Lower leg skin (tissue), 4 donors: ENCODE measurements around the gene CTBP2. TPM values are rescaled to one million over a fixed set of nuclear protein-coding genes. Genes with fewer than 3 reads are reported as not detected.

ENCODE experiments used
- DNase-seq, 2 donors: peaks; one replicate each; pipeline ENCODE4 v3.0.0-alpha.2; 2019; ENCODE audit warnings: low spot score in 2 of 2
- H3K4me3 ChIP-seq: fragments of 200-600 bp; sonication (generic); 2 replicates; pipeline ENCODE4 v1.5.1; 2017; ENCODE audit warnings: mild to moderate bottlenecking, low read depth; ENCODE audit not compliant: poor library complexity, severe bottlenecking
- CTCF ChIP-seq, 3 donors: fragments of 450-650 bp; IDR thresholded peaks; one replicate each; pipeline ENCODE4 v1.5.1; 2016; ENCODE audit warnings: antibody characterized with exemption in 3 of 3, mild to moderate bottlenecking in 3 of 3, moderate library complexity in 2 of 3
- POLR2A ChIP-seq, 2 donors: fragments of 450-650 bp; IDR thresholded peaks; one replicate each; pipeline ENCODE4 v1.6.1; 2016 to 2017; ENCODE audit warnings: antibody characterized with exemption in 2 of 2, mild to moderate bottlenecking in 1 of 2, moderate library complexity in 1 of 2
- WGBS, 2 donors: methylation state at CpG; one replicate each; pipeline ENCODE4 v1.1.5; 2018; 5-methylcytosine and 5-hydroxymethylcytosine counted together
- intact Hi-C: fragments of 100-400 bp; cut with DNase I; formaldehyde crosslinking; loops from one replicate; pipeline ENCODE4 v1.15.0; 2023; ENCODE audit warnings: low total_unique reads
- total RNA-seq, 4 donors: library from RNA; depleted of rRNA; stranded (reverse); fragments of >200 nt; gene quantifications; one replicate each; pipeline ENCODE4 v1.1.0, GENCODE V29; 2016

Gene CTBP2
- total RNA-seq, 4 donors from 2014 or later = 30.3 to 39.5 (median 32.2) TPM

DNA sequence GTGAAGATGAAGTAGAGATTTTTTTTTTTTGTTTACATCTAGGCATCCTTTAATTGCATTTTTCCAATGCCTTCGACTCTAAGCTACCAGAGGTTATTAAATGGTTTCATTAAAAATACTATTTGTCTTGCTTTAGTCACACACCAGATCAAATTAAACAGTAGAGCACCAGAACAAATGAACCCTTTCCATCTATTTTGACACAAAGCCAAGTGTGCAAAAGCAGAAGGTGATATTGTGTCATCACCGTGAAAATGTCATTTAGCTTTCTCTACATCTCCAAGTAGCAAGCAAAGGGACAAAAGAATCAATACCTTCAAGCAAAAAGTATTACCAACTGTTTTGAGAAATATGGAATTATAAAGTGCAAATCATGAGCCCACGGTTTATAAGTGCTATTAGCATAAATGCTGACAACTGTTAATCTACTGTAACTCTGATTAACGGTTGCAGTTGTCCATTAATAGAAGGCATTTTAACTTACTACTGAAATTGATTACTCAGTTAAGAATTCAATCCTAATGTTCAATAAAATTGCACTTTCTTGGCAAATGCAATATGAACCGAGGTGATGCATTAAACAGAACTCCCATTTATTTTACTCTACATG lies 49.1 kb downstream of the CTBP2 start:
- no peak for DNase-seq
- 79 to 82% methylated on average over 5 of the region's 5 CpGs for WGBS, 2 donors
- H3K4me3 ChIP-seq = no peak overlapping the region
- TF ChIP-seq POLR2A (IDR thresholded peaks at IDR 0.05) = no peak
- no peak for TF ChIP-seq CTCF (IDR thresholded peaks at IDR 0.05)
- intact Hi-C loops = no loop called here

DNA sequence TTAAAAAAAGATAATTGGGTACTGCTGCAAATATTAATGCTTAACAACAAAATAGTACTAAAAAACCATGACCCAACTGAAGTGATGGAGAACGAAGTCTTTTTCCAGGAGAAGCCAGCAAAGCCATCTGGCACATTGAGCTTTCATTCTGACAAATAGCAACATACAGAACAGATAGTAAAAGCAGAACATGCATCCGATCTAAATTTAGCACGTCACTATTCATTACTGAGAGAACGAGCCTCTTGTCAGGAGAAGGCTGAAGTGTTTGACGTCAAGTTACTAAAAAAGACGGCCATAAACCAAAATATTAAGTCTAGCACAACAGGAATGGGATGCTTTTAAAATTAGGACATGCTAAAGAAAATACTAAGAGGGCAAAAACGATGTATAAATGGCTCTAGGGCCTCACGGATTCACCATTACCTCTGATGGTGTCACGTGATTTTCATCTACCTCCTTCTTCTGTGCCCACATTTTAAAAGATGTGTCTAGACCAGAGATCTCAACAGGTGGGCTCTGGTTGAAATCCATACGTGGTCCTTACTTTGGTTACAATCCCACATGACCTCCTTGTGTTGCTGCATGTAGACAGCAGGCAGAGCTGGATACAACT lies 52.3 kb downstream of the CTBP2 start:
- H3K4me3 ChIP-seq = no peak overlapping the region
- intact Hi-C loops = no loop called here
- WGBS, 2 donors = 95 to 97% methylated on average over 10 of the region's 10 CpGs
- TF ChIP-seq CTCF (IDR thresholded peaks at IDR 0.05) (no peak), POLR2A (IDR thresholded peaks at IDR 0.05) (no peak)
- no peak for DNase-seq

GRCh38 chr10:125107166-125107949 lies 53.0 kb downstream of the CTBP2 start:
- no peak overlapping the region for H3K4me3 ChIP-seq
- TF ChIP-seq POLR2A (IDR thresholded peaks at IDR 0.05) = no peak
- TF ChIP-seq CTCF (IDR thresholded peaks at IDR 0.05) = no peak
- WGBS, 2 donors = 88% methylated on average over 10 of the region's 10 CpGs
- intact Hi-C loops = no loop called here
- no peak for DNase-seq

GRCh38 chr10:125106586-125106985 lies 53.8 kb downstream of the CTBP2 start:
- intact Hi-C loops = no loop called here
- no peak overlapping the region for H3K4me3 ChIP-seq
- TF ChIP-seq CTCF (IDR thresholded peaks at IDR 0.05) = no peak
- TF ChIP-seq POLR2A (IDR thresholded peaks at IDR 0.05) = no peak
- no peak for DNase-seq
- 92% methylated on average over 9 of the region's 9 CpGs for WGBS, 2 donors

DNA sequence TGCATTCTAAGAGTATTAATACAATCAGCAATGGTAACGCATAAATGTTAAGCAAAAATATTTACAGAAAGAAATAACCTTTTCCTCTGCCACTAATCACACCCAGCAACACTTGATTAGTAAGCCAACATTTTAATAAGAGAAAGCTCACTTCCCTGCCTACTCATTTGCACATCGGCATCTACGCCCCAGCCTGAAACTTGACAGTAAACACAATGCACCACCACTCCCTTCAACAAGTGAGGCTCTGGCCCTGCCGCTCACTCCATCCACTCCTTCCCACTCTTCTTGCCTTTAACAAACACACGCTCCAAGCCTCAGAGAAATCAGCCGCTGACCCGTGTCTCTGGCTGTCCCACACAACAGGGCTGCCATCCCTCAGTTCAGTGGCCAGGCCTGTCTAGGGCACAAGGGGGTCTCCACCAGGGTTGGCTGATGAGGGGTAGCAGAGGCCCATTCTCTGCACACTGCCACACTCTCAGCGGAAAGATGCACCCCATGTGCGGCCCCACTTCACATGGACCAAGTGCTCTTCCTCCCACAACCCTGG lies 54.6 kb downstream of the CTBP2 start:
- DNase-seq = no peak
- H3K4me3 ChIP-seq = no peak overlapping the region
- 79 to 86% methylated on average over 9 of the region's 9 CpGs for WGBS, 2 donors
- intact Hi-C loops = no loop called here
- no peak for TF ChIP-seq CTCF (IDR thresholded peaks at IDR 0.05)
- TF ChIP-seq POLR2A (IDR thresholded peaks at IDR 0.05) = no peak
